NT2/D1 (cell line): ENCODE results near the gene ELMO1.
A peak's percentile ranks its signal among the peaks of the same experiment; 100 is the strongest.

Source experiments
- DNase-seq: peaks from one replicate; pipeline ENCODE4 v3.0.0-alpha.2; 2011; ENCODE audit warnings: low read depth, low spot score
- H3K27me3 ChIP-seq: 2 replicates; pipeline ENCODE4 v1.6.0; 2011; ENCODE audit warnings: mild to moderate bottlenecking; ENCODE audit not compliant: insufficient read length, insufficient read depth
- H3K36me3 ChIP-seq: 2 replicates; pipeline ENCODE4 v1.6.1; 2011; ENCODE audit warnings: mild to moderate bottlenecking, low read length, mixed read lengths; ENCODE audit not compliant: insufficient read depth, insufficient read length
- H3K4me1 ChIP-seq: 2 replicates; pipeline ENCODE4 v1.5.1; 2011; ENCODE audit not compliant: insufficient read depth, insufficient read length
- H3K4me3 ChIP-seq: 2 replicates; pipeline ENCODE4 v1.5.1; 2011; ENCODE audit warnings: low read depth; ENCODE audit not compliant: insufficient read length
- H3K9ac ChIP-seq: 2 replicates; pipeline ENCODE4 v1.6.0; 2011; ENCODE audit warnings: low read depth; ENCODE audit not compliant: insufficient read length
- H3K9me3 ChIP-seq: 2 replicates; pipeline ENCODE4 v1.5.1; 2011; ENCODE audit warnings: mild to moderate bottlenecking, low read length; ENCODE audit not compliant: insufficient read depth
- SUZ12 ChIP-seq: IDR thresholded peaks from 2 replicates; pipeline ENCODE4 v1.6.1; 2011; ENCODE audit not compliant: insufficient read length, insufficient read depth; ENCODE audit errors: extremely low read depth
- YY1 ChIP-seq: IDR thresholded peaks from 2 replicates; pipeline ENCODE4 v1.6.1; 2011; ENCODE audit not compliant: insufficient read length, insufficient read depth
- ZNF274 ChIP-seq: IDR thresholded peaks from 2 replicates; pipeline ENCODE4 v1.6.1; 2011; ENCODE audit warnings: mild to moderate bottlenecking, low read depth, low read length

ELMO1 gene

GRCh38 chr7:37181550-37181932, 267.1 kb downstream of the ELMO1 start:
- H3K9me3 ChIP-seq: no peaks in the 10 kb centered on the region
- TF ChIP-seq SUZ12 (no peak), YY1 (no peak), ZNF274 (no peak)
- no peak for DNase-seq
- H3K9ac ChIP-seq: no peak overlapping the region
- H3K27me3 ChIP-seq: no peaks in the 10 kb centered on the region
- no peaks in the 10 kb centered on the region for H3K4me1 ChIP-seq
- H3K4me3 ChIP-seq: no peak overlapping the region
- no peaks in the 10 kb centered on the region for H3K36me3 ChIP-seq

DNA sequence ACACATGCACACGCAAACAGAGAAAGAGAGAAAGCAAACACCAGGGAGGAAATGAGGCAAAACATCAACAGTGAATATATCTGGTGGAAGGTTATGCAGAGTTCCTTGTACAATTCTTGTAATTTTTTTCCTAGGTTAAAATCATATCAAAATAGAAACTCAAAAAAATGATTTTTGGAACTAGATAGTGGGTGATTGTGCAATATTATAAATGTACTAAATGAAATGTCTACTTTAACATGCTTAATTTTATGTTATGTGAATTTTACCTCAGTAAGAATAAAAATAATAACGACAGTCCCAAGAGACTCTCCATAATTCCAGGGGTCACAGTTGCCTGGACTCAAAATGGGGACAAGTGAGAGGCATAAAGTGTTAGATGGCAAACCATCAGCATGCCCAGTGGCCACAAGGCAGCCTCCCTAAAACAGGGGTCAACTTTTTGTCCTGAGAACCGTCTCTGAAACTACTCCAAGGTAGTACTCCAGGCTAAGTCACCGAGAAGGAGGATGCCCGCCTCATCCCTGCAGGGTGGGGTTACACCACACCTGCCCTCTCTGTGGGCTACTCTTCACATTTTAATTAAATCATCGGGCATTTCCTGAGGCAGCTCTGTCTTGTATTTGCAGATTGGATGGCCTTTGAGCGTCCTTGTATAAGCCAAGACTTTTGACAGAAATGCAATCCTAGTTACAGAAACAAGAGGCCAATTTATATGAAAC, 267.7 kb downstream of the ELMO1 start:
- no peaks in the 10 kb centered on the region for H3K27me3 ChIP-seq
- no peak for TF ChIP-seq SUZ12
- TF ChIP-seq ZNF274: no peak
- H3K9ac ChIP-seq: no peak overlapping the region
- no peak for DNase-seq
- no peaks in the 10 kb centered on the region for H3K9me3 ChIP-seq
- no peaks in the 10 kb centered on the region for H3K36me3 ChIP-seq
- H3K4me3 ChIP-seq: no peak overlapping the region
- no peaks in the 10 kb centered on the region for H3K4me1 ChIP-seq

DNA sequence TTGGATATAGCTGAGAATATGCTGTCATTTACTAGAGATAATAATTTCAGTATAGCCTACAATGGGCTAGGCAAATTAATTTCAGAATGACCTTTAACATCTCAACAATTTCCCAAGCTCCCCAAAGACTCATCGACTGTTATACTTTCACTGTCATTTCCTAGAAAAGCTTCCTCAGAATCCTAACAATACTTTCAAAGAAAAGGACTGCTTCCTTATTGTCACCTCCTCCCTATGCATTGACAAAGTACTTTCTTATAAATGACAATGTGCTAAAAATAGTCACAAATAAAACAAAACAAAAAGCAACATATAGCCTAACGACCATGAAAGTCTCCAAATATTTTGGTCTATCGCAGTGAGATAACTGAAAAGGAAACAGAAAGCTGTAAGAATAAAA, 272.6 kb downstream of the ELMO1 start:
- Histone ChIP-seq H3K27me3 (no peaks in the 10 kb centered on the region), H3K9me3 (no peaks in the 10 kb centered on the region), H3K4me1 (no peaks in the 10 kb centered on the region), H3K9ac (no peak overlapping the region), H3K36me3 (no peaks in the 10 kb centered on the region), H3K4me3 (no peak overlapping the region)
- TF ChIP-seq YY1 (no peak), ZNF274 (no peak), SUZ12 (no peak)
- no peak for DNase-seq

DNA sequence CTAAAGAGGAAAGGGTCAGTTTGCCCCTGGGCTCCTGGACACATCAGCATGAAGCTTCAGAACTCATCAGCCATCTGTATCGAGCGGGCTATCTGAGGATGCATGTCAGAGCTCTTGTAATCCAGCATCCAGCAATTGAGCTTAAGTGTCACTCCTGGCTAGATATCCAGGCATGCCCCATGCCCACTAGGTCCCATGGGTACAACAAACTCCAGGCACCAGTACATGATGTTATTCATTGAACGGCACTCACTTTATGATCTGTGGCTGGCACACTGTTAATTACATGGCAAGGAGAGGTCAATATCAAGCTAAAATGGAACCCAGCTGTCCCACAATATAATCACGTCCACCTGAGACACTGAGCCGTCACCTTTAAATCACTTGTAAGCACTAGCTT, 274.2 kb downstream of the ELMO1 start:
- Histone ChIP-seq H3K4me3 (no peak overlapping the region), H3K9me3 (peaks cover 13% of the 10 kb centered on the region; the same call in 1 of the 2 replicates), H3K36me3 (no peaks in the 10 kb centered on the region), H3K4me1 (no peaks in the 10 kb centered on the region), H3K9ac (no peak overlapping the region), H3K27me3 (no peaks in the 10 kb centered on the region)
- DNase-seq: no peak
- TF ChIP-seq YY1 (no peak), ZNF274 (no peak), SUZ12 (no peak)

GRCh38 chr7:37173670-37174069, 275.0 kb downstream of the ELMO1 start:
- H3K4me1 ChIP-seq: no peaks in the 10 kb centered on the region
- H3K4me3 ChIP-seq: no peak overlapping the region
- no peak overlapping the region for H3K9ac ChIP-seq
- no peaks in the 10 kb centered on the region for H3K27me3 ChIP-seq
- TF ChIP-seq SUZ12 (no peak), ZNF274 (no peak), YY1 (no peak)
- no peaks in the 10 kb centered on the region for H3K36me3 ChIP-seq
- DNase-seq: no peak
- peaks cover 17% of the 10 kb centered on the region; the same call in 1 of the 2 replicates for H3K9me3 ChIP-seq

DNA sequence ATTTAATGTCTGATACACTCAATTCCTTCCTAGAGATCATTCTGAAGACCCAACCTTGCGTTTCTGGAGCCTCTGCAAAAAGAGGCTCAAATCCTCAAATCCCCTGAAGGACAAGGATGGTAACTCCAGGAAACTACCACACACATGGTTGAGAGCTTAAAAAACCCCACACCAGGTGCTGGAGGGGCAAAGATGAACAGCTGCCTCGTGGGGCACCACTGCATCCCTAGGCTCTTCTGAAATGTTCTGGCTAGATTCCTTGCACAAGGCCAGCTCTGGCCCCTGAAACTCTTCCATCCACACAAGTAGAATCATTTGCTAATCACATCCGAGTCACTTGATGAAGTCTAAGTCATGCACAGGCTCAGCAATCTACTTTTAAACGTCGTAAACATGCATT, 286.6 kb downstream of the ELMO1 start:
- H3K36me3 ChIP-seq: no peaks in the 10 kb centered on the region
- no peaks in the 10 kb centered on the region for H3K4me1 ChIP-seq
- H3K9me3 ChIP-seq: no peaks in the 10 kb centered on the region
- no peak overlapping the region for H3K9ac ChIP-seq
- H3K27me3 ChIP-seq: no peaks in the 10 kb centered on the region
- no peak overlapping the region for H3K4me3 ChIP-seq
- TF ChIP-seq SUZ12: no peak
- TF ChIP-seq ZNF274: no peak
- no peak for TF ChIP-seq YY1
- DNase-seq: no peak

GRCh38 chr7:37160656-37161055, 288.0 kb downstream of the ELMO1 start:
- TF ChIP-seq YY1: no peak
- no peak for TF ChIP-seq ZNF274
- TF ChIP-seq SUZ12: no peak
- Histone ChIP-seq H3K4me3 (no peak overlapping the region), H3K27me3 (no peaks in the 10 kb centered on the region), H3K4me1 (no peaks in the 10 kb centered on the region), H3K9ac (no peak overlapping the region), H3K9me3 (no peaks in the 10 kb centered on the region), H3K36me3 (no peaks in the 10 kb centered on the region)
- no peak for DNase-seq

GRCh38 chr7:37153376-37153775, 295.3 kb downstream of the ELMO1 start:
- no peak for TF ChIP-seq ZNF274
- H3K4me3 ChIP-seq: no peak overlapping the region
- H3K9ac ChIP-seq: no peak overlapping the region
- DNase-seq: peak; percentile 32
- no peaks in the 10 kb centered on the region for H3K4me1 ChIP-seq
- no peaks in the 10 kb centered on the region for H3K36me3 ChIP-seq
- no peaks in the 10 kb centered on the region for H3K27me3 ChIP-seq
- no peaks in the 10 kb centered on the region for H3K9me3 ChIP-seq
